ENCODE data around the gene TPRX2.
A peak's percentile ranks its signal among the peaks of the same experiment; 100 is the strongest.
"Not testable (repeated sequence)": the region's sequence is repeated elsewhere in the genome, so short reads cannot be mapped to it uniquely, and the experiment has no call there.

The TPRX2 gene

GRCh38 chr19:47858646-47859285 lies at the start of gene TPRX2:
Gene TPRX2 (plus strand): TSS chr19:47859235. CDS start chr19:47859247, 12 bp downstream.
- not testable (repeated sequence) for DNase-seq (ENCODE audit: low read depth in 2 of 2)

- DNase-seq (ENCODE audit: low read depth in 2 of 2): peak; percentile 80 to 88
Measured at GRCh38 chr19:47813304-47813994, 45.6 kb upstream of the TPRX2 start.

- no peak for DNase-seq (ENCODE audit: low read depth in 2 of 2)
Measured at GRCh38 chr19:47813995-47814328, 45.1 kb upstream of the TPRX2 start.

- not testable (repeated sequence) for DNase-seq (ENCODE audit: low read depth in 2 of 2)
Measured at GRCh38 chr19:47816270-47816669, 42.8 kb upstream of the TPRX2 start.

GRCh38 chr19:47818221-47818620 lies 40.8 kb upstream of the TPRX2 start:
- not testable (repeated sequence) for DNase-seq (ENCODE audit: low read depth in 2 of 2)

- DNase-seq (ENCODE audit: low read depth in 2 of 2): no peak
Measured at GRCh38 chr19:47819858-47820257, 39.2 kb upstream of the TPRX2 start.

- DNase-seq (ENCODE audit: low read depth in 2 of 2): no peak
Measured at GRCh38 chr19:47820410-47820809, 38.6 kb upstream of the TPRX2 start.

- no peak for DNase-seq (ENCODE audit: low read depth in 2 of 2)
Measured at GRCh38 chr19:47821460-47822020, 37.5 kb upstream of the TPRX2 start, which contains the start of gene CRX. Gene CRX (plus strand): TSS chr19:47821937. CDS start chr19:47834444, 12,507 bp downstream.

- no peak for DNase-seq (ENCODE audit: low read depth in 2 of 2)
Measured at GRCh38 chr19:47824396-47824795, 34.6 kb upstream of the TPRX2 start.

- DNase-seq (ENCODE audit: low read depth in 2 of 2): no peak
Measured at GRCh38 chr19:47826800-47827199, 32.2 kb upstream of the TPRX2 start.

- no peak for DNase-seq (ENCODE audit: low read depth in 2 of 2)
Measured at GRCh38 chr19:47832723-47833122, 26.3 kb upstream of the TPRX2 start.

- no peak for DNase-seq (ENCODE audit: low read depth in 2 of 2)
Measured at GRCh38 chr19:47836038-47836437, 23.0 kb upstream of the TPRX2 start.

GRCh38 chr19:47839411-47839810 lies 19.6 kb upstream of the TPRX2 start:
- DNase-seq (ENCODE audit: low read depth in 2 of 2): no peak

- no peak for DNase-seq (ENCODE audit: low read depth in 2 of 2)
Measured at GRCh38 chr19:47839913-47840312, 19.1 kb upstream of the TPRX2 start.

GRCh38 chr19:47842941-47843340 lies 16.1 kb upstream of the TPRX2 start:
- DNase-seq (ENCODE audit: low read depth in 2 of 2): no peak

GRCh38 chr19:47848425-47848822 lies 10.6 kb upstream of the TPRX2 start:
- no peak for DNase-seq (ENCODE audit: low read depth in 2 of 2)

GRCh38 chr19:47848823-47849473 lies 10.1 kb upstream of the TPRX2 start:
- DNase-seq (ENCODE audit: low read depth in 2 of 2): peak; percentile 36 to 52

- DNase-seq (ENCODE audit: low read depth in 2 of 2): no peak
Measured at GRCh38 chr19:47853003-47853402, 6.0 kb upstream of the TPRX2 start.

GRCh38 chr19:47854459-47854858 lies 4.6 kb upstream of the TPRX2 start:
- no peak for DNase-seq (ENCODE audit: low read depth in 2 of 2)

GRCh38 chr19:47858231-47858630 lies 804 bp upstream of the TPRX2 start:
- DNase-seq (ENCODE audit: low read depth in 2 of 2): not testable (repeated sequence)

GRCh38 chr19:47859838-47860237 lies 803 bp downstream of the TPRX2 start:
- not testable (repeated sequence) for DNase-seq (ENCODE audit: low read depth in 2 of 2)

GRCh38 chr19:47860602-47861297 lies 1.7 kb downstream of the TPRX2 start:
- DNase-seq (ENCODE audit: low read depth in 2 of 2): no peak
